DND-41 (cell line): ENCODE results near the gene DNAH8.

Source experiments
- EZH2 ChIP-seq: IDR thresholded peaks from 3 replicates; pipeline ENCODE4 v1.6.1; 2012; ENCODE audit warnings: borderline replicate concordance, low read depth, mild to moderate bottlenecking, moderate library complexity, low read length, inconsistent platforms; ENCODE audit not compliant: severe bottlenecking
- TF ChIP-seq, protein P1 (sequence below): IDR thresholded peaks from 2 replicates; pipeline ENCODE4 v1.5.1; 2012; ENCODE audit warnings: borderline replicate concordance, low read length, moderate library complexity, mild to moderate bottlenecking; ENCODE audit not compliant: poor library complexity, severe bottlenecking; ENCODE audit errors: extremely low read depth

GRCh38 chr6:38806271-38806670 is 91.2 kb downstream of the DNAH8 start:
- TF ChIP-seq EZH2 = no peak
- TF ChIP-seq, protein P1, sequence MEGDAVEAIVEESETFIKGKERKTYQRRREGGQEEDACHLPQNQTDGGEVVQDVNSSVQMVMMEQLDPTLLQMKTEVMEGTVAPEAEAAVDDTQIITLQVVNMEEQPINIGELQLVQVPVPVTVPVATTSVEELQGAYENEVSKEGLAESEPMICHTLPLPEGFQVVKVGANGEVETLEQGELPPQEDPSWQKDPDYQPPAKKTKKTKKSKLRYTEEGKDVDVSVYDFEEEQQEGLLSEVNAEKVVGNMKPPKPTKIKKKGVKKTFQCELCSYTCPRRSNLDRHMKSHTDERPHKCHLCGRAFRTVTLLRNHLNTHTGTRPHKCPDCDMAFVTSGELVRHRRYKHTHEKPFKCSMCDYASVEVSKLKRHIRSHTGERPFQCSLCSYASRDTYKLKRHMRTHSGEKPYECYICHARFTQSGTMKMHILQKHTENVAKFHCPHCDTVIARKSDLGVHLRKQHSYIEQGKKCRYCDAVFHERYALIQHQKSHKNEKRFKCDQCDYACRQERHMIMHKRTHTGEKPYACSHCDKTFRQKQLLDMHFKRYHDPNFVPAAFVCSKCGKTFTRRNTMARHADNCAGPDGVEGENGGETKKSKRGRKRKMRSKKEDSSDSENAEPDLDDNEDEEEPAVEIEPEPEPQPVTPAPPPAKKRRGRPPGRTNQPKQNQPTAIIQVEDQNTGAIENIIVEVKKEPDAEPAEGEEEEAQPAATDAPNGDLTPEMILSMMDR = no peak
